ENCODE data around the gene MRPS35.

Gene MRPS35

GRCh38 chr12:27797301-27798025 is 86.8 kb downstream of the MRPS35 start:
- no peak for TF ChIP-seq RAD21 (IDR thresholded peaks at IDR 0.05; ENCODE audit: low read depth)
- TF ChIP-seq TAF1 (IDR thresholded peaks at IDR 0.05; ENCODE audit: low read depth): no peak
- TF ChIP-seq CEBPB (IDR thresholded peaks at IDR 0.05): no peak
- no peak for TF ChIP-seq EP300 (IDR thresholded peaks at IDR 0.05; ENCODE audit: borderline replicate concordance)
- no peak for TF ChIP-seq NFIC (IDR thresholded peaks at IDR 0.05)

GRCh38 chr12:27800819-27801218 is 90.2 kb downstream of the MRPS35 start:
- TF ChIP-seq CREB1 (IDR thresholded peaks at IDR 0.05; ENCODE audit: low read depth) (no peak), NFIC (IDR thresholded peaks at IDR 0.05) (no peak), RAD21 (IDR thresholded peaks at IDR 0.05; ENCODE audit: low read depth) (no peak), REST (IDR thresholded peaks at IDR 0.05; ENCODE audit: low read depth) (no peak), TCF12 (IDR thresholded peaks at IDR 0.05; ENCODE audit: low read depth) (no peak), TAF1 (IDR thresholded peaks at IDR 0.05; ENCODE audit: low read depth) (no peak), FOXM1 (IDR thresholded peaks at IDR 0.05; ENCODE audit: borderline replicate concordance, low read depth) (no peak), USF1 (IDR thresholded peaks at IDR 0.05) (no peak), YY1 (IDR thresholded peaks at IDR 0.05; ENCODE audit: low read depth) (no peak), TEAD4 (IDR thresholded peaks at IDR 0.05) (no peak), ZBTB7A (IDR thresholded peaks at IDR 0.05; ENCODE audit: low read depth) (no peak), EP300 (IDR thresholded peaks at IDR 0.05; ENCODE audit: borderline replicate concordance) (no peak), MAX (IDR thresholded peaks at IDR 0.05) (no peak), EGR1 (IDR thresholded peaks at IDR 0.05) (no peak), CEBPB (IDR thresholded peaks at IDR 0.05) (no peak)

- TF ChIP-seq ZBTB7A (IDR thresholded peaks at IDR 0.05; ENCODE audit: low read depth) (no peak), EP300 (IDR thresholded peaks at IDR 0.05; ENCODE audit: borderline replicate concordance) (no peak), FOXM1 (IDR thresholded peaks at IDR 0.05; ENCODE audit: borderline replicate concordance, low read depth) (no peak), YY1 (IDR thresholded peaks at IDR 0.05; ENCODE audit: low read depth) (no peak)
Observed at GRCh38 chr12:27801630-27802029, 91.0 kb downstream of the MRPS35 start.

- TF ChIP-seq TAF1 (IDR thresholded peaks at IDR 0.05; ENCODE audit: low read depth) (no peak), EP300 (IDR thresholded peaks at IDR 0.05; ENCODE audit: borderline replicate concordance) (no peak), FOXM1 (IDR thresholded peaks at IDR 0.05; ENCODE audit: borderline replicate concordance, low read depth) (no peak), RAD21 (IDR thresholded peaks at IDR 0.05; ENCODE audit: low read depth) (no peak), CREB1 (IDR thresholded peaks at IDR 0.05; ENCODE audit: low read depth) (no peak), MAX (IDR thresholded peaks at IDR 0.05) (no peak), REST (IDR thresholded peaks at IDR 0.05; ENCODE audit: low read depth) (no peak), NFIC (IDR thresholded peaks at IDR 0.05) (no peak), TCF12 (IDR thresholded peaks at IDR 0.05; ENCODE audit: low read depth) (no peak), YY1 (IDR thresholded peaks at IDR 0.05; ENCODE audit: low read depth) (no peak), CEBPB (IDR thresholded peaks at IDR 0.05) (no peak)
Observed at GRCh38 chr12:27802511-27802910, 91.9 kb downstream of the MRPS35 start.

- no peak for TF ChIP-seq CREB1 (IDR thresholded peaks at IDR 0.05; ENCODE audit: low read depth)
- TF ChIP-seq TEAD4 (IDR thresholded peaks at IDR 0.05): no peak
- no peak for TF ChIP-seq MAX (IDR thresholded peaks at IDR 0.05)
- TF ChIP-seq ZBTB7A (IDR thresholded peaks at IDR 0.05; ENCODE audit: low read depth): no peak
Observed at GRCh38 chr12:27802936-27803335, 92.3 kb downstream of the MRPS35 start.

GRCh38 chr12:27805238-27805637 is 94.6 kb downstream of the MRPS35 start:
- TF ChIP-seq RAD21 (IDR thresholded peaks at IDR 0.05; ENCODE audit: low read depth) (no peak), EGR1 (IDR thresholded peaks at IDR 0.05) (no peak), TAF1 (IDR thresholded peaks at IDR 0.05; ENCODE audit: low read depth) (no peak), TEAD4 (IDR thresholded peaks at IDR 0.05) (no peak), CEBPB (IDR thresholded peaks at IDR 0.05) (no peak), REST (IDR thresholded peaks at IDR 0.05; ENCODE audit: low read depth) (no peak), TCF12 (IDR thresholded peaks at IDR 0.05; ENCODE audit: low read depth) (no peak), CREB1 (IDR thresholded peaks at IDR 0.05; ENCODE audit: low read depth) (no peak), EP300 (IDR thresholded peaks at IDR 0.05; ENCODE audit: borderline replicate concordance) (no peak), USF1 (IDR thresholded peaks at IDR 0.05) (no peak), NFIC (IDR thresholded peaks at IDR 0.05) (no peak), YY1 (IDR thresholded peaks at IDR 0.05; ENCODE audit: low read depth) (no peak), ZBTB7A (IDR thresholded peaks at IDR 0.05; ENCODE audit: low read depth) (no peak), FOXM1 (IDR thresholded peaks at IDR 0.05; ENCODE audit: borderline replicate concordance, low read depth) (no peak), MAX (IDR thresholded peaks at IDR 0.05) (no peak)
